ENCODE data around the gene DDIT3. TPM values are rescaled to one million over a fixed set of nuclear protein-coding genes. Genes with fewer than 3 reads are reported as not detected.

DDIT3 gene
- total RNA-seq, 1 experiment from 2014 or later: 15.6 TPM

DNA sequence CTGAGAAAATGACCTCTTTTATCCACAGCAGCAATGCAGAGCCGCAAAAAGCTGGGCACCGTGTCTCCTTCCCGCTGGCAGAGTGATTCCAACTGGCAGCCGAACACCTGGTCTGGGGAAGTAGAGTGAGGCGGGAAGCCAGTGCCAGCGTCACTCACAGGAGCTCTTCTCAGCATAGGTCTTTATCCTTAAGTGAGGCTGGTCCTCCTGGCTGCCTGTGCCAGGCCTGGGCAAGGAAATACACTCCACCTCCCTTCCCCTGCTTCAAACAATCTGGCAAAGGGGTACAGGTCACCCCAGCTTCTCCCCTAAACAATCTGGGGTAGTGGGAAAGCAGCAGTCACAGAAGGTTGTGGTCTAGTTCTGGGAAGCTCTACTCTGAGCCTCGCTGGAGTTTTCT lies 45.5 kb downstream of the DDIT3 start:
- no peaks in the 10 kb centered on the region for H3F3A ChIP-seq (ENCODE audit: insufficient read depth, low read depth)
- no peaks in the 10 kb centered on the region for H3K4me1 ChIP-seq (replicated peaks; ENCODE audit: insufficient read depth)
- no peaks in the 10 kb centered on the region for H3K9me3 ChIP-seq (ENCODE audit: insufficient read depth, low read depth)
- H3K27me3 ChIP-seq (ENCODE audit: insufficient read depth, low read depth): peaks cover 62% of the 10 kb centered on the region
- POLR2A ChIA-PET (ENCODE audit: unreplicated experiment): interaction anchor here (0.5 to 0.7 kb wide), 2 partner anchors 261 to 329 kb away, joined by 3 read pairs; no protein-coding TSS in a partner anchor
- no peaks in the 10 kb centered on the region for H3K36me3 ChIP-seq (ENCODE audit: low read depth)
- intact Hi-C loops (cut with micrococcal nuclease; ENCODE audit: unreplicated experiment): no loop called here
- no peak overlapping the region for H3K4me2 ChIP-seq
- no peak for DNase-seq
- no peak overlapping the region for H3K27ac ChIP-seq
- no peak overlapping the region for H2AFZ ChIP-seq
- no peaks in the 10 kb centered on the region for H3K9me2 ChIP-seq (ENCODE audit: insufficient read depth)
- H3K4me3 ChIP-seq: no peak overlapping the region
- H3K79me2 ChIP-seq (ENCODE audit: low read depth): no peaks in the 10 kb centered on the region
- no peaks in the 10 kb centered on the region for H4K20me1 ChIP-seq (ENCODE audit: insufficient read depth)
- TF ChIP-seq EZH2 (IDR thresholded peaks at IDR 0.05; ENCODE audit: low read depth): no peak
- TF ChIP-seq, protein P1, sequence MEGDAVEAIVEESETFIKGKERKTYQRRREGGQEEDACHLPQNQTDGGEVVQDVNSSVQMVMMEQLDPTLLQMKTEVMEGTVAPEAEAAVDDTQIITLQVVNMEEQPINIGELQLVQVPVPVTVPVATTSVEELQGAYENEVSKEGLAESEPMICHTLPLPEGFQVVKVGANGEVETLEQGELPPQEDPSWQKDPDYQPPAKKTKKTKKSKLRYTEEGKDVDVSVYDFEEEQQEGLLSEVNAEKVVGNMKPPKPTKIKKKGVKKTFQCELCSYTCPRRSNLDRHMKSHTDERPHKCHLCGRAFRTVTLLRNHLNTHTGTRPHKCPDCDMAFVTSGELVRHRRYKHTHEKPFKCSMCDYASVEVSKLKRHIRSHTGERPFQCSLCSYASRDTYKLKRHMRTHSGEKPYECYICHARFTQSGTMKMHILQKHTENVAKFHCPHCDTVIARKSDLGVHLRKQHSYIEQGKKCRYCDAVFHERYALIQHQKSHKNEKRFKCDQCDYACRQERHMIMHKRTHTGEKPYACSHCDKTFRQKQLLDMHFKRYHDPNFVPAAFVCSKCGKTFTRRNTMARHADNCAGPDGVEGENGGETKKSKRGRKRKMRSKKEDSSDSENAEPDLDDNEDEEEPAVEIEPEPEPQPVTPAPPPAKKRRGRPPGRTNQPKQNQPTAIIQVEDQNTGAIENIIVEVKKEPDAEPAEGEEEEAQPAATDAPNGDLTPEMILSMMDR (conservative IDR thresholded peaks at IDR 0.05): no peak
- no TSS peak for BruUV-seq (replicated peaks)
- CTCF ChIA-PET: interaction anchor here (0.6 to 0.8 kb wide), 2 partner anchors 155 to 1750 kb away, joined by 4 read pairs; no protein-coding TSS in a partner anchor

DNA sequence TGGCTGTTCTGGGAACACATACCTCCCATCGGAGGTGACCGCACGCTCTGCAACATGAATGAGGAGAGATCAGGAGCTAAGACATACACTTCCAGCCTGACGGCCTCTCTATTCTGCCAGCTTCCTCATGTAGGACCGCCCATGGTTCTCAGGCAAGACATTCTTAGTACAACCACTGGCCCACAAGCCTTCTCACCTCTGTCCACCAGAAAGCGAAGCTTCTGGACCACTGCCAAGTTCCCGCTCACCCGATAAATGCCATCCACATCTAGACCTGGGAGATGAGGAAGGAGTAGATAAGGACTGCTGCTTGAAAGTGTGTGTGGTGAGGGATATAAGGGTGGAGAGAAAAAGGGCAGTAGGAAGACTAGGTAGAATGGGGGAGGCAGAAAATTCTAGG lies 45.9 kb downstream of the DDIT3 start:
- Histone ChIP-seq H2AFZ (no peak overlapping the region), H3K4me3 (no peak overlapping the region), H3F3A (ENCODE audit: insufficient read depth, low read depth) (no peaks in the 10 kb centered on the region), H4K20me1 (ENCODE audit: insufficient read depth) (no peaks in the 10 kb centered on the region), H3K9me2 (ENCODE audit: insufficient read depth) (no peaks in the 10 kb centered on the region), H3K4me2 (no peak overlapping the region), H3K27me3 (ENCODE audit: insufficient read depth, low read depth) (peaks cover 66% of the 10 kb centered on the region), H3K79me2 (ENCODE audit: low read depth) (no peaks in the 10 kb centered on the region), H3K36me3 (ENCODE audit: low read depth) (no peaks in the 10 kb centered on the region), H3K4me1 (replicated peaks; ENCODE audit: insufficient read depth) (no peaks in the 10 kb centered on the region), H3K9me3 (ENCODE audit: insufficient read depth, low read depth) (no peaks in the 10 kb centered on the region), H3K27ac (no peak overlapping the region)
- DNase-seq: no peak
- no TSS peak for BruUV-seq (replicated peaks)
- intact Hi-C loops (cut with micrococcal nuclease; ENCODE audit: unreplicated experiment): no loop called here
- ChIA-PET CTCF (no interaction called here), POLR2A (ENCODE audit: unreplicated experiment) (interaction anchor here (0.7 kb wide), 1 partner anchor 329 kb away, joined by 3 read pairs; no protein-coding TSS in a partner anchor)
- no peak for TF ChIP-seq EZH2 (IDR thresholded peaks at IDR 0.05; ENCODE audit: low read depth)
- TF ChIP-seq, protein P1 (conservative IDR thresholded peaks at IDR 0.05): no peak

DNA sequence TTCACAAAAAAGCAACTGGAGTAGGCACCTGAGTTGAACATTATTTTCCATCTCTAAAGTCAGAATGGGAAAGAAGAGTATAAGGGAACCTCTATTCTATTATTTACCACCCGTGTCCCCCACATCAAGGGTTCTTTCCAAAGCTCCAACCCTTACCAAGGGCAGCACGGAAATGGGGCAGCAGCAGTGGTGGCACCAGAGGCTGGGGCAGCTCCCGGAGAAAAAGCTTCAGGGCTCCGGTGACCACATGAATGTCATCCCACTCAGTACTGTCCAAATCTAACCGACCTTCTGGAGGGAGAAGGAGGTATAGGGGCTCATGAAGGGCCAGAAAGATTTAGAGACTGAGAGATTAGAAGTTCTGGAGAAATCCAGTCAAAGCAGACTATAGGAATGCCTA lies 46.4 kb downstream of the DDIT3 start:
- BruUV-seq (replicated peaks): no TSS peak
- Histone ChIP-seq H3K4me1 (replicated peaks; ENCODE audit: insufficient read depth) (no peaks in the 10 kb centered on the region), H3K27me3 (ENCODE audit: insufficient read depth, low read depth) (peaks cover 71% of the 10 kb centered on the region), H3K4me2 (no peak overlapping the region), H3K9me3 (ENCODE audit: insufficient read depth, low read depth) (no peaks in the 10 kb centered on the region), H3F3A (ENCODE audit: insufficient read depth, low read depth) (no peaks in the 10 kb centered on the region), H3K9me2 (ENCODE audit: insufficient read depth) (no peaks in the 10 kb centered on the region), H4K20me1 (ENCODE audit: insufficient read depth) (no peaks in the 10 kb centered on the region), H3K4me3 (no peak overlapping the region), H2AFZ (no peak overlapping the region), H3K79me2 (ENCODE audit: low read depth) (no peaks in the 10 kb centered on the region), H3K27ac (no peak overlapping the region), H3K36me3 (ENCODE audit: low read depth) (no peaks in the 10 kb centered on the region)
- ChIA-PET CTCF (no interaction called here), POLR2A (ENCODE audit: unreplicated experiment) (no interaction called here)
- TF ChIP-seq EZH2 (IDR thresholded peaks at IDR 0.05; ENCODE audit: low read depth): no peak
- TF ChIP-seq, protein P1 (conservative IDR thresholded peaks at IDR 0.05): no peak
- DNase-seq: no peak
- intact Hi-C loops (cut with micrococcal nuclease; ENCODE audit: unreplicated experiment): no loop called here
